Nephron (organoid): ENCODE results near the gene RPL36.
A peak's percentile ranks its signal among the peaks of the same experiment; 100 is the strongest.
"Not testable (repeated sequence)": the region's sequence is repeated elsewhere in the genome, so short reads cannot be mapped to it uniquely, and the experiment has no call there.

ENCODE experiments used
- H3K27ac Mint-ChIP-seq, 3 experiments: 2 replicates each; pipeline ENCODE4 v1.8.0; 2020; ENCODE audit warnings: mixed read lengths in 3 of 3, mild to moderate bottlenecking in 2 of 3, moderate library complexity in 1 of 3
- H3K27me3 Mint-ChIP-seq: 2 replicates; pipeline ENCODE4 v1.8.0; 2021; ENCODE audit warnings: low read depth, mild to moderate bottlenecking, moderate library complexity, mixed read lengths
- H3K36me3 Mint-ChIP-seq: 2 replicates; pipeline ENCODE4 v1.8.0; 2020; ENCODE audit warnings: low read depth, mixed read lengths
- H3K4me1 Mint-ChIP-seq: 2 replicates; pipeline ENCODE4 v1.8.0; 2020; ENCODE audit warnings: mixed read lengths
- H3K4me3 Mint-ChIP-seq, 3 experiments: 2 replicates each; pipeline ENCODE4 v1.8.0; 2020; ENCODE audit warnings: mild to moderate bottlenecking in 3 of 3, mixed read lengths in 3 of 3, moderate library complexity in 2 of 3
- H3K9me3 Mint-ChIP-seq: 2 replicates; pipeline ENCODE4 v1.8.0; 2020; ENCODE audit warnings: mixed read lengths
- CTCF ChIP-seq, 3 experiments: fragments of 200-600 bp; sonication (generic); IDR thresholded peaks; one replicate each; pipeline ENCODE4 v1.5.0; 2021; ENCODE audit warnings: antibody characterized with exemption in 3 of 3; ENCODE audit not compliant: unreplicated experiment in 3 of 3

The RPL36 gene

GRCh38 chr19:5718579-5719273 is 28.6 kb downstream of the RPL36 start:
- TF ChIP-seq CTCF (IDR thresholded peaks at IDR 0.05; ENCODE audit: unreplicated experiment in 3 of 3) = no peak
- Mint-ChIP-seq H3K36me3 (peaks cover 13% of the 10 kb centered on the region), H3K4me1 (peaks cover 9% of the 10 kb centered on the region), H3K27ac (peak overlapping the region; percentile 56 to 87 (median 78)), H3K27me3 (no peaks in the 10 kb centered on the region), H3K4me3 (peak overlapping the region; percentile 94), H3K9me3 (no peaks in the 10 kb centered on the region)

GRCh38 chr19:5719274-5719960 is 29.3 kb downstream of the RPL36 start:
- H3K4me1 Mint-ChIP-seq = peaks cover 9% of the 10 kb centered on the region
- peak overlapping the region; percentile 56 to 98 (median 87) for H3K27ac Mint-ChIP-seq
- peak overlapping the region; percentile 94 to 96 (median 94) for H3K4me3 Mint-ChIP-seq
- no peaks in the 10 kb centered on the region for H3K9me3 Mint-ChIP-seq
- TF ChIP-seq CTCF (IDR thresholded peaks at IDR 0.05; ENCODE audit: unreplicated experiment in 3 of 3) = no peak
- H3K27me3 Mint-ChIP-seq = no peaks in the 10 kb centered on the region
- peaks cover 9% of the 10 kb centered on the region for H3K36me3 Mint-ChIP-seq

- H3K36me3 Mint-ChIP-seq = peaks cover 9% of the 10 kb centered on the region
- H3K4me3 Mint-ChIP-seq = peak within 1 kb of the TSS; percentile 94 to 96 (median 94)
- no peaks in the 10 kb centered on the region for H3K27me3 Mint-ChIP-seq
- peaks cover 9% of the 10 kb centered on the region for H3K4me1 Mint-ChIP-seq
- TF ChIP-seq CTCF (IDR thresholded peaks at IDR 0.05; ENCODE audit: unreplicated experiment in 3 of 3) = peak; percentile 81 to 84 (median 81)
- no peaks in the 10 kb centered on the region for H3K9me3 Mint-ChIP-seq
- H3K27ac Mint-ChIP-seq = peak within 1 kb of the TSS; percentile 95 to 99 (median 98)
Measured at GRCh38 chr19:5719961-5720790, 30.1 kb downstream of the RPL36 start, which contains the start of the genes CATSPERD and LONP1. TSS of gene CATSPERD (plus strand) at chr19:5720637. CDS start at chr19:5720738, 101 bp downstream. TSS of gene LONP1 (minus strand) at chr19:5720146. CDS start at chr19:5720132, 14 bp downstream.

- no peaks in the 10 kb centered on the region for H3K4me1 Mint-ChIP-seq
- H3K36me3 Mint-ChIP-seq = no peaks in the 10 kb centered on the region
- H3K4me3 Mint-ChIP-seq = no peak overlapping the region
- no peak overlapping the region for H3K27ac Mint-ChIP-seq
- no peak for TF ChIP-seq CTCF (IDR thresholded peaks at IDR 0.05; ENCODE audit: unreplicated experiment in 3 of 3)
- peaks cover 7% of the 10 kb centered on the region for H3K9me3 Mint-ChIP-seq
- H3K27me3 Mint-ChIP-seq = peaks cover 10% of the 10 kb centered on the region
Measured at GRCh38 chr19:5727453-5728050, 37.5 kb downstream of the RPL36 start.

- not testable (repeated sequence) for H3K27ac Mint-ChIP-seq, H3K36me3 Mint-ChIP-seq, H3K9me3 Mint-ChIP-seq, H3K4me1 Mint-ChIP-seq, H3K4me3 Mint-ChIP-seq
- H3K27me3 Mint-ChIP-seq = peaks cover 12% of the 10 kb centered on the region
Measured at GRCh38 chr19:5733172-5733571, 43.1 kb downstream of the RPL36 start.
